ENCODE data around the gene CEP41.

GRCh38 chr7:130346941-130347340, 93.9 kb downstream of the CEP41 start:
- TF ChIP-seq ARNT (IDR thresholded peaks at IDR 0.05) = no peak
- TF ChIP-seq MEIS2 (CRISPR knock-in tag; IDR thresholded peaks at IDR 0.05) = no peak
- TF ChIP-seq, protein P1, sequence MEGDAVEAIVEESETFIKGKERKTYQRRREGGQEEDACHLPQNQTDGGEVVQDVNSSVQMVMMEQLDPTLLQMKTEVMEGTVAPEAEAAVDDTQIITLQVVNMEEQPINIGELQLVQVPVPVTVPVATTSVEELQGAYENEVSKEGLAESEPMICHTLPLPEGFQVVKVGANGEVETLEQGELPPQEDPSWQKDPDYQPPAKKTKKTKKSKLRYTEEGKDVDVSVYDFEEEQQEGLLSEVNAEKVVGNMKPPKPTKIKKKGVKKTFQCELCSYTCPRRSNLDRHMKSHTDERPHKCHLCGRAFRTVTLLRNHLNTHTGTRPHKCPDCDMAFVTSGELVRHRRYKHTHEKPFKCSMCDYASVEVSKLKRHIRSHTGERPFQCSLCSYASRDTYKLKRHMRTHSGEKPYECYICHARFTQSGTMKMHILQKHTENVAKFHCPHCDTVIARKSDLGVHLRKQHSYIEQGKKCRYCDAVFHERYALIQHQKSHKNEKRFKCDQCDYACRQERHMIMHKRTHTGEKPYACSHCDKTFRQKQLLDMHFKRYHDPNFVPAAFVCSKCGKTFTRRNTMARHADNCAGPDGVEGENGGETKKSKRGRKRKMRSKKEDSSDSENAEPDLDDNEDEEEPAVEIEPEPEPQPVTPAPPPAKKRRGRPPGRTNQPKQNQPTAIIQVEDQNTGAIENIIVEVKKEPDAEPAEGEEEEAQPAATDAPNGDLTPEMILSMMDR (CRISPR knock-in tag; IDR thresholded peaks at IDR 0.05) = no peak
- no peak for TF ChIP-seq ZNF407 (CRISPR knock-in tag; IDR thresholded peaks at IDR 0.05; ENCODE audit: not compliant biosample characterization)
- TF ChIP-seq, protein P2, sequence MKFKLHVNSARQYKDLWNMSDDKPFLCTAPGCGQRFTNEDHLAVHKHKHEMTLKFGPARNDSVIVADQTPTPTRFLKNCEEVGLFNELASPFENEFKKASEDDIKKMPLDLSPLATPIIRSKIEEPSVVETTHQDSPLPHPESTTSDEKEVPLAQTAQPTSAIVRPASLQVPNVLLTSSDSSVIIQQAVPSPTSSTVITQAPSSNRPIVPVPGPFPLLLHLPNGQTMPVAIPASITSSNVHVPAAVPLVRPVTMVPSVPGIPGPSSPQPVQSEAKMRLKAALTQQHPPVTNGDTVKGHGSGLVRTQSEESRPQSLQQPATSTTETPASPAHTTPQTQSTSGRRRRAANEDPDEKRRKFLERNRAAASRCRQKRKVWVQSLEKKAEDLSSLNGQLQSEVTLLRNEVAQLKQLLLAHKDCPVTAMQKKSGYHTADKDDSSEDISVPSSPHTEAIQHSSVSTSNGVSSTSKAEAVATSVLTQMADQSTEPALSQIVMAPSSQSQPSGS (CRISPR knock-in tag; IDR thresholded peaks at IDR 0.05) = no peak
- no peak for TF ChIP-seq FOXK1 (CRISPR knock-in tag; IDR thresholded peaks at IDR 0.05; ENCODE audit: borderline replicate concordance, low read depth)
- no peak for TF ChIP-seq ZNF558 (CRISPR knock-in tag; IDR thresholded peaks at IDR 0.05; ENCODE audit: borderline replicate concordance)
- no peak for TF ChIP-seq NFE2L2 (IDR thresholded peaks at IDR 0.05; ENCODE audit: low read length)
- TF ChIP-seq BCLAF1 (IDR thresholded peaks at IDR 0.05) = no peak
- TF ChIP-seq ZFYVE20 (CRISPR knock-in tag; IDR thresholded peaks at IDR 0.05; ENCODE audit: borderline replicate concordance, low read depth) = no peak
- no peak for TF ChIP-seq ZNF292 (CRISPR knock-in tag; IDR thresholded peaks at IDR 0.05; ENCODE audit: borderline replicate concordance, low read depth)
- no peak for TF ChIP-seq ZBTB7A (CRISPR knock-in tag; IDR thresholded peaks at IDR 0.05)
- no peak for TF ChIP-seq TCF7 (IDR thresholded peaks at IDR 0.05; ENCODE audit: low read depth)

Data from HepG2 (cell line).